A673 (cell line): ENCODE measurements around the gene MEX3D.

Source experiments
- EZH2 ChIP-seq: fragments of 200-600 bp; sonication (generic); IDR thresholded peaks from 2 replicates; pipeline ENCODE4 v1.6.1; 2017; ENCODE audit warnings: borderline replicate concordance, low read depth, mild to moderate bottlenecking, mixed read lengths, antibody characterized with exemption, low read length; ENCODE audit not compliant: poor library complexity, severe bottlenecking
- TF ChIP-seq, protein P1 (sequence below): fragments of 300-800, 200-600 bp; sonication (generic); conservative IDR thresholded peaks from 2 replicates; pipeline ENCODE4 v1.5.1; 2017; ENCODE audit warnings: low read depth, mild to moderate bottlenecking, antibody characterized with exemption, low read length, moderate library complexity, mixed read lengths

DNA sequence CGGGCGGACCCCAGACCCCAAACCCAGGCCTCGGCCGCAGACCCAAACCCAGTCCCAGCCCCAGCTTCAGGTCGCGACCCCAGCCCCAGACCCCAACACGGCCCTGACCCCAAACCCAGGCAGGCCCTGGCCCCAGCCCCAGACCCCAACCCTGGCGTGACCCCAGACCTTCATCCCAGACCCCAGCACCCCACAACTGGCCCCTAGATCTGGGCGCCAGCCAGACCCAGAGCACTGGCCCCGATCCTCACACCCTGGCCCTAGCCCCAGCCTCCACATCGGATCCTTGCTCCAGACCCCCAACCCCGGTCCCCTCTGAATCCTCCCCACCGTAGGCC, 17.1 kb upstream of the MEX3D start:
- TF ChIP-seq, protein P1, sequence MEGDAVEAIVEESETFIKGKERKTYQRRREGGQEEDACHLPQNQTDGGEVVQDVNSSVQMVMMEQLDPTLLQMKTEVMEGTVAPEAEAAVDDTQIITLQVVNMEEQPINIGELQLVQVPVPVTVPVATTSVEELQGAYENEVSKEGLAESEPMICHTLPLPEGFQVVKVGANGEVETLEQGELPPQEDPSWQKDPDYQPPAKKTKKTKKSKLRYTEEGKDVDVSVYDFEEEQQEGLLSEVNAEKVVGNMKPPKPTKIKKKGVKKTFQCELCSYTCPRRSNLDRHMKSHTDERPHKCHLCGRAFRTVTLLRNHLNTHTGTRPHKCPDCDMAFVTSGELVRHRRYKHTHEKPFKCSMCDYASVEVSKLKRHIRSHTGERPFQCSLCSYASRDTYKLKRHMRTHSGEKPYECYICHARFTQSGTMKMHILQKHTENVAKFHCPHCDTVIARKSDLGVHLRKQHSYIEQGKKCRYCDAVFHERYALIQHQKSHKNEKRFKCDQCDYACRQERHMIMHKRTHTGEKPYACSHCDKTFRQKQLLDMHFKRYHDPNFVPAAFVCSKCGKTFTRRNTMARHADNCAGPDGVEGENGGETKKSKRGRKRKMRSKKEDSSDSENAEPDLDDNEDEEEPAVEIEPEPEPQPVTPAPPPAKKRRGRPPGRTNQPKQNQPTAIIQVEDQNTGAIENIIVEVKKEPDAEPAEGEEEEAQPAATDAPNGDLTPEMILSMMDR, result no peak
- no peak for TF ChIP-seq EZH2
